ENCODE results near the gene CCL13. TPM values are rescaled to one million over a fixed set of nuclear protein-coding genes. Genes with fewer than 3 reads are reported as not detected.

CCL13 gene
- total RNA-seq, 1 experiment from 2014 or later, result not detected

DNA sequence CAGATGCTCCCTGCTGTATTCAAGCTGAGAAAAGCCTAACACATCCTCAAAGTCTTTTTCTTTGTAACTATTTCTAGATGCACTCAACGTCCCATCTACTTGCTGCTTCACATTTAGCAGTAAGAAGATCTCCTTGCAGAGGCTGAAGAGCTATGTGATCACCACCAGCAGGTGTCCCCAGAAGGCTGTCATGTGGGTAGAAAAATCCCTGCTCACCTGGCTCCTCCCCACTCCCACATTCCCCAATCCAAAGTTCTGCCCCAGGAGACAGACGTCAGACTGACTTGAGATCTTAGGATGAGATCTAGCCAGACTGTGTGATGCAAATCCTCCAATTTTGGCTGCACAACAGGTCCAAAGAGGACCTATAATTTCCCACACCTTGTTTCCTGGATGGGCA lies 1.1 kb downstream of the CCL13 start:
- Histone ChIP-seq H3K4me2 (no peak overlapping the region), H2AFZ (no peak overlapping the region), H3K9me3 (ENCODE audit: insufficient read depth, low read depth) (no peaks in the 10 kb centered on the region), H3K79me2 (ENCODE audit: low read depth) (no peaks in the 10 kb centered on the region), H3K4me3 (no peak overlapping the region), H4K20me1 (ENCODE audit: insufficient read depth) (no peaks in the 10 kb centered on the region), H3K27me3 (ENCODE audit: insufficient read depth, low read depth) (no peaks in the 10 kb centered on the region), H3K4me1 (replicated peaks; ENCODE audit: insufficient read depth) (no peaks in the 10 kb centered on the region), H3K9me2 (ENCODE audit: insufficient read depth) (no peaks in the 10 kb centered on the region; the same call in 1 of the 2 replicates), H3F3A (ENCODE audit: insufficient read depth, low read depth) (no peaks in the 10 kb centered on the region), H3K36me3 (ENCODE audit: low read depth) (no peaks in the 10 kb centered on the region), H3K27ac (no peak overlapping the region)
- DNase-seq, result no peak
- intact Hi-C loops (cut with micrococcal nuclease; ENCODE audit: unreplicated experiment), result no loop called here
- ChIA-PET POLR2A (ENCODE audit: unreplicated experiment) (no interaction called here), CTCF (no interaction called here)
- no peak for TF ChIP-seq EZH2 (IDR thresholded peaks at IDR 0.05; ENCODE audit: low read depth)
- TF ChIP-seq, protein P1, sequence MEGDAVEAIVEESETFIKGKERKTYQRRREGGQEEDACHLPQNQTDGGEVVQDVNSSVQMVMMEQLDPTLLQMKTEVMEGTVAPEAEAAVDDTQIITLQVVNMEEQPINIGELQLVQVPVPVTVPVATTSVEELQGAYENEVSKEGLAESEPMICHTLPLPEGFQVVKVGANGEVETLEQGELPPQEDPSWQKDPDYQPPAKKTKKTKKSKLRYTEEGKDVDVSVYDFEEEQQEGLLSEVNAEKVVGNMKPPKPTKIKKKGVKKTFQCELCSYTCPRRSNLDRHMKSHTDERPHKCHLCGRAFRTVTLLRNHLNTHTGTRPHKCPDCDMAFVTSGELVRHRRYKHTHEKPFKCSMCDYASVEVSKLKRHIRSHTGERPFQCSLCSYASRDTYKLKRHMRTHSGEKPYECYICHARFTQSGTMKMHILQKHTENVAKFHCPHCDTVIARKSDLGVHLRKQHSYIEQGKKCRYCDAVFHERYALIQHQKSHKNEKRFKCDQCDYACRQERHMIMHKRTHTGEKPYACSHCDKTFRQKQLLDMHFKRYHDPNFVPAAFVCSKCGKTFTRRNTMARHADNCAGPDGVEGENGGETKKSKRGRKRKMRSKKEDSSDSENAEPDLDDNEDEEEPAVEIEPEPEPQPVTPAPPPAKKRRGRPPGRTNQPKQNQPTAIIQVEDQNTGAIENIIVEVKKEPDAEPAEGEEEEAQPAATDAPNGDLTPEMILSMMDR (conservative IDR thresholded peaks at IDR 0.05), result no peak
- BruUV-seq (replicated peaks), result no TSS peak

DNA sequence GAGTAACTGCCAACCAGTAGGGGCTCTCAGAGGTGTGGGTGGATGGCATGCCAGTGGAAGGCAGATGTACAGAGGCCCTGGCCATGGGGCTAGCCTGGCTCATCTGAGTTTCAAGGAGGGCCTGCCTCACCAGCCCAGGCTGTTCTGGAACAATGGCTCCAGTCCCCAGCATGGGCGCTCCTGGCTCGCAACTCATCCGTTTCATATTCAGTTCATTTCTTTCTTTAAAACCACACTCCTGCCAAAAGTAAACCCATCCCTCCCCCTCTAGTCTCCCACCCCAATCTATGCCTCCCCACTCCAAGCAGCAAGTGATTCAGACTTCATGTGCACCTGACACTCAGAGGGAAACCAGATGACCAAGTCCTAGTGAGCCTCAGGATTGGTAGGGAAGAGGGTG lies 2.4 kb downstream of the CCL13 start:
- ChIA-PET CTCF (no interaction called here), POLR2A (ENCODE audit: unreplicated experiment) (no interaction called here)
- H3K27ac ChIP-seq, result no peak overlapping the region
- no peaks in the 10 kb centered on the region for H3K9me2 ChIP-seq (ENCODE audit: insufficient read depth)
- no peaks in the 10 kb centered on the region for H3K9me3 ChIP-seq (ENCODE audit: insufficient read depth, low read depth)
- no TSS peak for BruUV-seq (replicated peaks)
- H3K4me2 ChIP-seq, result no peak overlapping the region
- H3K27me3 ChIP-seq (ENCODE audit: insufficient read depth, low read depth), result no peaks in the 10 kb centered on the region
- no peak for DNase-seq
- H3F3A ChIP-seq (ENCODE audit: insufficient read depth, low read depth), result no peaks in the 10 kb centered on the region
- no peaks in the 10 kb centered on the region for H4K20me1 ChIP-seq (ENCODE audit: insufficient read depth)
- intact Hi-C loops (cut with micrococcal nuclease; ENCODE audit: unreplicated experiment), result no loop called here
- no peaks in the 10 kb centered on the region for H3K79me2 ChIP-seq (ENCODE audit: low read depth)
- H3K36me3 ChIP-seq (ENCODE audit: low read depth), result no peaks in the 10 kb centered on the region
- no peak for TF ChIP-seq EZH2 (IDR thresholded peaks at IDR 0.05; ENCODE audit: low read depth)
- TF ChIP-seq, protein P1 (conservative IDR thresholded peaks at IDR 0.05), result no peak
- H3K4me3 ChIP-seq, result no peak overlapping the region
- no peaks in the 10 kb centered on the region for H3K4me1 ChIP-seq (replicated peaks; ENCODE audit: insufficient read depth)
- H2AFZ ChIP-seq, result no peak overlapping the region

DNA sequence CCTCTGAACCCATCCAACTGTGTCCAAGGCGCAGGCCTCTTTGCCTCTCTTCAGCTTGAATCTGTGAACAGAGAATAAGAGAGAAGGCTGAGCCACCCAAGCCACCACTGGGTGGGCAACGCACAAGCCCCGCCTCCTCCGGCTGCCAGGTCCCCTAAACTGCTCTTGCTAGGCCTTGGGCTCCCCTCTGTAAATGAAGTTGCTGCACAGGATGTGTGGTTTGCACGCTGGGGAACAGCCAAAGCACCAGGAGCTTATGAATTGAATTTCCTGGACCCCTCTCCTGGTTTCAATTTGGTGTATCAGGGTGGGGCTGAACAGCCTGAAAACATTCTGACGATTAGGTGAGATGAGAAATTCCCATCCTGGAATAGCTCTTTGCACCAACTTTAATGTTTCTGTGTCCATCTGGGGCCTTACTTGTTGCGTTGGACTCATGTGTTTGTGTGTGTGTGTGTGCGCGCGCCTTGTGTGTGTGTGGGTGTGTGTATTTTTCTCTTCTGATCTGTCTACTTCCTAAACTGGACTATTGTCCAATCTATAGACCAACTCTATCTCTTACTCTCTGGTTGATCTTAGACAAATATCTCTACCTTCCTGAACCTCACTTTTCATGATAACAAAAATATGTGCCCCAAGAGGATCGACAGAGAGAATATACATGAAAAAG lies 4.5 kb downstream of the CCL13 start:
- no peak overlapping the region for H3K4me2 ChIP-seq
- intact Hi-C loops (cut with micrococcal nuclease; ENCODE audit: unreplicated experiment), result loop anchor here (1.0 kb wide), 1 partner anchor 160 kb away; no protein-coding TSS in a partner anchor
- no peaks in the 10 kb centered on the region for H3K79me2 ChIP-seq (ENCODE audit: low read depth)
- H4K20me1 ChIP-seq (ENCODE audit: insufficient read depth), result no peaks in the 10 kb centered on the region
- H3K9me3 ChIP-seq (ENCODE audit: insufficient read depth, low read depth), result no peaks in the 10 kb centered on the region
- no peaks in the 10 kb centered on the region for H3K36me3 ChIP-seq (ENCODE audit: low read depth)
- ChIA-PET CTCF (interaction anchor here (0.6 kb wide), 1 partner anchor 189 kb away, joined by 4 read pairs; no protein-coding TSS in a partner anchor), POLR2A (ENCODE audit: unreplicated experiment) (no interaction called here)
- no peaks in the 10 kb centered on the region for H3K9me2 ChIP-seq (ENCODE audit: insufficient read depth)
- no peak overlapping the region for H2AFZ ChIP-seq
- H3K4me3 ChIP-seq, result no peak overlapping the region
- TF ChIP-seq, protein P1 (conservative IDR thresholded peaks at IDR 0.05), result no peak
- TF ChIP-seq EZH2 (IDR thresholded peaks at IDR 0.05; ENCODE audit: low read depth), result no peak
- no peaks in the 10 kb centered on the region for H3K27me3 ChIP-seq (ENCODE audit: insufficient read depth, low read depth)
- no TSS peak for BruUV-seq (replicated peaks)
- no peak overlapping the region for H3K27ac ChIP-seq
- H3K4me1 ChIP-seq (replicated peaks; ENCODE audit: insufficient read depth), result no peaks in the 10 kb centered on the region
- H3F3A ChIP-seq (ENCODE audit: insufficient read depth, low read depth), result no peaks in the 10 kb centered on the region
- DNase-seq, result no peak
